ENCODE data around the gene TM6SF1.

GRCh38 chr15:83068054-83068453, 39.4 kb upstream of the TM6SF1 start:
- TF ChIP-seq, protein P1, sequence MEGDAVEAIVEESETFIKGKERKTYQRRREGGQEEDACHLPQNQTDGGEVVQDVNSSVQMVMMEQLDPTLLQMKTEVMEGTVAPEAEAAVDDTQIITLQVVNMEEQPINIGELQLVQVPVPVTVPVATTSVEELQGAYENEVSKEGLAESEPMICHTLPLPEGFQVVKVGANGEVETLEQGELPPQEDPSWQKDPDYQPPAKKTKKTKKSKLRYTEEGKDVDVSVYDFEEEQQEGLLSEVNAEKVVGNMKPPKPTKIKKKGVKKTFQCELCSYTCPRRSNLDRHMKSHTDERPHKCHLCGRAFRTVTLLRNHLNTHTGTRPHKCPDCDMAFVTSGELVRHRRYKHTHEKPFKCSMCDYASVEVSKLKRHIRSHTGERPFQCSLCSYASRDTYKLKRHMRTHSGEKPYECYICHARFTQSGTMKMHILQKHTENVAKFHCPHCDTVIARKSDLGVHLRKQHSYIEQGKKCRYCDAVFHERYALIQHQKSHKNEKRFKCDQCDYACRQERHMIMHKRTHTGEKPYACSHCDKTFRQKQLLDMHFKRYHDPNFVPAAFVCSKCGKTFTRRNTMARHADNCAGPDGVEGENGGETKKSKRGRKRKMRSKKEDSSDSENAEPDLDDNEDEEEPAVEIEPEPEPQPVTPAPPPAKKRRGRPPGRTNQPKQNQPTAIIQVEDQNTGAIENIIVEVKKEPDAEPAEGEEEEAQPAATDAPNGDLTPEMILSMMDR (IDR thresholded peaks at IDR 0.05): no peak
- no peak for TF ChIP-seq ZFX (IDR thresholded peaks at IDR 0.05; ENCODE audit: borderline replicate concordance)
